ENCODE results near the gene SPP2.

DNA sequence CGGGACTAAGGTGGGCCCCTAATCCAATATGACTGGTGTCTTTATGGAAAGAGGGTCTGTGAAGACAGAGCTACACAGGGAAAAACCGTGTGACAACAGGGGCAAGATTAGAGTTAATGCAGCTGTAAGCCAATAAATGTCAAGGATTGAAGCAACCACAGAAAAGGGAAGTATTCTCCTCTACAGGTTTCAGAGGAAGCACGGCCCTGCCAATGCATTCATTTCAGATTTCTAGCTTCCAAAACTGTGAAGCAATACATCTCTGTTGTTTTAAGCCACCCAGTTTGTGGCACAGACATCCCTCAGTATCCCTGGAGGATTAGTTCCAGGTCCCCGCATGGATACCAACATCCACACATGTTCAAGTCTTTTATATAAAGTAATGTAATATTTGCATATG is 48.8 kb downstream of the SPP2 start:
- TF ChIP-seq SUZ12 (IDR thresholded peaks at IDR 0.05; ENCODE audit: extremely low read depth, insufficient read depth, insufficient read length), result no peak
- TF ChIP-seq YY1 (IDR thresholded peaks at IDR 0.05; ENCODE audit: insufficient read depth, insufficient read length), result no peak
